HG02763 (cell line): ENCODE data around the gene ZNF644.
"Not testable (repeated sequence)": the region's sequence is repeated elsewhere in the genome, so short reads cannot be mapped to it uniquely, and the experiment has no call there.

Experiments used
- ATAC-seq: cut with Tn5 transposase; IDR thresholded peaks from one replicate; pipeline ENCODE4 v1.9.1; 2021; ENCODE audit warnings: mild to moderate bottlenecking, moderate library complexity; ENCODE audit not compliant: unreplicated experiment

Gene ZNF644

DNA sequence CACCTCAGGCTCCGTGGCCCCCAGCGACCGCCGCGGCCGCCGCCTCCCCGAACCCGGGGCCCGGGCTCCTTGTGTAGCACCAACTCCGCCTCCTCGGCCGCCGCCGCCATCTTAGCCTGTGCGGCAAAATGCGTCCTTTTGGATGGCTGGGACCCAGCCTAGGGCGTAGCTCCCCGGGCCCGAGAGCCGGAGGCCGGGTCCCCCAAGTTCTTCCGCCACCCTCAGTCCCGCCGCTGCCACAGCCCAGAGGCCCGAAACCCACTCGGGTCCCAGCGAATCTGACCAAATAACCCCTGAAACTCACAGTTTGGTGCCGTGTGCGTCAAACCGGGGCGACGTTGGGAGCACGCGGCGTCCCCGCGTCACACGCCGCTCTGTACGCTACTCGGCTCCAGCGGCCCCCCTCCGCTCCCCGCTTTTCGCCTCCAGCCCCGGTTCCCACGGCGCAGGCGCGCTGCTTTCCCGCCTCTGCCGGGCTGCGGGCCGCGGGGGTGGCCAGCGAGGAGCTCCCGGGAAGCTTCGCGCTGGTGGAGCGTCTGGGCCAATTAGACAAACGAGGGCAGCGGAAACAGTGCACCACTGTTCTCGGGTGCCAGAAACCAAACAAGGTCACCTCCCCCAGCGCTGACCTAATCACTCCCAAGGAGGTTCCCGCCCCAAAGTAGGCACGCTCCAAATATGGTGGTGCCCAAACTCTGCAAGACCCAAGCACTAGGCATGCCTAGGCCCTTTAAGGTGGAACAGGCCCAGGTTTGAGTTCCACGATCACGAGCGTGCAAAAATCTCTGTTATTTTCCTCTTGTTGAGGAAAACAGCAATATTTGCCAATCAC is at the start of gene ZNF644:
ZNF644 (minus strand) TSS at position 350 of the 832 bp plus-strand sequence. CDS start 39,682 bp downstream, outside the sequence.
- ATAC-seq: peak; percentile 80

- ATAC-seq: no peak
Observed at GRCh38 chr1:91070298-91070697, 48.5 kb upstream of the ZNF644 start.

- no peak for ATAC-seq
Observed at GRCh38 chr1:91066538-91066937, 44.7 kb upstream of the ZNF644 start.

DNA sequence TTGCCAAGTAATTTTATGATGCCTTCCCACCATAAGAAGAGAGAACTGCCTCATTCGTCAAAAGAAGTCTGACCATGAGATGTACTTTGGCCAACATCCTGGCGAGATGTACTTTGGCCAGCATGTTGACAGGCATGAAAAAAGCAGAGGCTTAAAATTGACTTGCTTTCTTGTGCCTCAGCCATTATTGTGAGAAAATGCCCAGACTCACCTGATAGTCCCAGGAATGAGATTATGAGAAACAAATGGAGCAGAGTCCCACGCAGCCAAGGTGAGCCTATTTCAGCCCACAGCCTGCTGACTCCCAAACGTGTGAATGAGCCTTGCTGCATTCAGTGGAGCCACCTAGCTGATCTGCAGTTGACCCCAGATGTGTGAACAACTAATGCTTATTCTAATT is 43.5 kb upstream of the ZNF644 start:
- no peak for ATAC-seq

DNA sequence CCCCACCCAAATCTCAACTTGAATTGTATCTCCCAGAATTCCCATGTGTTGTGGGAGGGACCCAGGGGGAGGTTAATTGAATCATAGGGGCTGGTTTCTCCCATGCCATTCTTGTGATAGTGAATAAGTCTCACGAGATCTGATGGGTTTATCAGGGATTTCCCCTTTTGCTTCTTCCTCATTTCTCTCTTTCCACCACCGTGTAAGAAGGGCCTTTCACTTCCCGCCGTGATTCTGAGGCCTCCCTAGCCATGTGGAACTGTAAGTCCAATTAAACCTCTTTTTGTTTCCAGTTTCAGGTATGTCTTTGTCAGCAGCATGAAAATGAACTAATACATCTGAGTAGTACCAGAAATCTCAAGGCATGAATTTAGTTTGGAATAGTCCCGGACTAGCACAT is 41.6 kb upstream of the ZNF644 start:
- not testable (repeated sequence) for ATAC-seq

DNA sequence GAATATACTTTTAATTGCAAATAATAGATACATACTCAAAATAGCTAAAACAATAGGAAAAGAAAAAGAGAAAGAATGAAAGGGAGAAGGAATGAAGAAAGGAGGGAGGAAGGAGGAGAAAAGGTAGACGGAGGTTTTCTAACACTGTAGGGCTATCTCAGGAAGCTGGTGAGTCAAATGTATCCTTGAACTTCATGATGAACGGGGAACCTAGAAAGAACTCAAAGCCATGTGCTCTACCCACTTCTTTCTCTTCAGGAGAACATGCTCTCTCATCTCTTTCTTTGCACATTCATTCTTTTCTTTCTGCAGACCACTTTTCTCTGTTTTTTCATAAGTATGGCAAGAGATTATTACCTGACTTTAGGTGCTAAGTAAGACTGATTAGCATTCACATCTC is 37.3 kb upstream of the ZNF644 start:
- ATAC-seq: no peak

- no peak for ATAC-seq
Observed at GRCh38 chr1:91057784-91058183, 35.9 kb upstream of the ZNF644 start.

GRCh38 chr1:91054780-91055481 is 33.1 kb upstream of the ZNF644 start:
- peak; percentile 79 for ATAC-seq

- no peak for ATAC-seq
Observed at GRCh38 chr1:91053630-91054029, 31.8 kb upstream of the ZNF644 start.

DNA sequence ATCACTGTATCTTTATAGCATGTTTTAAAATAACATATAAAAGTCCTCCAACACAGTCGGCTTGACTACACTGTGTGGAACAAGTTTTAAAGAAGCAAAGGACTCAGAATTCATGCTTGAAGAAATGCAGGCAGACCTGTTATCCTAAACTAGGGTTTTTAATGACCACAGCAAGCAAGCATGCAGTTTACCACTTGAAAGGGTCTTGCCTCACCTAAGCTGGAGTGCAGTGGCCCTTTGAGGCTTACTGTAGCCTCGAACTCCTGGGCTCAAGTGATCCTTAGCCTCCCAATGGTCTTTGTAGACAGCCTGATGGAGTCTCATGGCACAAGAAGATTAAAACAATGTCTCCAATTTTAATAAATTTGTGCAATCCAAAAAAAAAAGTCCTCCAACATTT is 27.7 kb upstream of the ZNF644 start:
- ATAC-seq: not testable (repeated sequence)

GRCh38 chr1:91046766-91047165 is 24.9 kb upstream of the ZNF644 start:
- no peak for ATAC-seq

DNA sequence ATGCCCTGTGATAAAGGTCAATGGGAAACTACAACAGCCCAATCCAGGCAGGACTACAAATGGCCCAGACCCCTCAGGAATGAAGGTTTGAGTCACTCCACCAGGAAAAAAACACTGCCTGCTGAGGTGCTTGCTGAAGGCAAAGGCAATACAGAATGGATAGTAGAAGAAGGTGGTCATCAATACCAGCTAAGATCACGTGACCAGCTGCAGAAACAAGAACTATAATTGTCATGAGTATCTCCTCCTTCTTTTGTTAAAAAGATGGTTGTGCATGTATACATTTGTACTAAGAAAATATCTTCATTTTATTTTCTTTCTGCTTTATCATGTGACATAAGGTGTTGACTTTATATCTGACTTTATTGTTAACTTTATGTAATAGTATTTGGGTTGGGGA is 23.4 kb upstream of the ZNF644 start:
- no peak for ATAC-seq

DNA sequence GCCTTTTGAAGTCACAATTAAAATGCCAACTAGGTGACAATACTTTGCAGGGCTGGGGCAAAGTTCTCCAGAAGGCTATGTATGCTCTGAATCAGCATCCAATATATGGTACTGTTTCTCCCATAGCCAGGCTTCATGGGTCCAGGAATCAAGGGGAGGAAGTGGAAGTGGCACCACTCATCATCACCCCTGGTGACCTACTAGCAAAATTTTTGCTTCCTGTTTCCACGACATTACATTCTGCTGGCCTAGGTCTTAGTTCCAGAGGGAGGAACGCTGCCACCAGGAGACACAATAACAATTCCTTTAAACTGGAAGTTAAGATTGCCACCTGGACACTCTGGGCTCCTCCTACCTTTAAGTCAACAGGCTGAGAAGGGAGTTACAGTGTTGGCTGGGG is 22.9 kb upstream of the ZNF644 start:
- ATAC-seq: not testable (repeated sequence)

GRCh38 chr1:91042372-91042771 is 20.5 kb upstream of the ZNF644 start:
- not testable (repeated sequence) for ATAC-seq

GRCh38 chr1:91038582-91038981 is 16.7 kb upstream of the ZNF644 start:
- no peak for ATAC-seq

DNA sequence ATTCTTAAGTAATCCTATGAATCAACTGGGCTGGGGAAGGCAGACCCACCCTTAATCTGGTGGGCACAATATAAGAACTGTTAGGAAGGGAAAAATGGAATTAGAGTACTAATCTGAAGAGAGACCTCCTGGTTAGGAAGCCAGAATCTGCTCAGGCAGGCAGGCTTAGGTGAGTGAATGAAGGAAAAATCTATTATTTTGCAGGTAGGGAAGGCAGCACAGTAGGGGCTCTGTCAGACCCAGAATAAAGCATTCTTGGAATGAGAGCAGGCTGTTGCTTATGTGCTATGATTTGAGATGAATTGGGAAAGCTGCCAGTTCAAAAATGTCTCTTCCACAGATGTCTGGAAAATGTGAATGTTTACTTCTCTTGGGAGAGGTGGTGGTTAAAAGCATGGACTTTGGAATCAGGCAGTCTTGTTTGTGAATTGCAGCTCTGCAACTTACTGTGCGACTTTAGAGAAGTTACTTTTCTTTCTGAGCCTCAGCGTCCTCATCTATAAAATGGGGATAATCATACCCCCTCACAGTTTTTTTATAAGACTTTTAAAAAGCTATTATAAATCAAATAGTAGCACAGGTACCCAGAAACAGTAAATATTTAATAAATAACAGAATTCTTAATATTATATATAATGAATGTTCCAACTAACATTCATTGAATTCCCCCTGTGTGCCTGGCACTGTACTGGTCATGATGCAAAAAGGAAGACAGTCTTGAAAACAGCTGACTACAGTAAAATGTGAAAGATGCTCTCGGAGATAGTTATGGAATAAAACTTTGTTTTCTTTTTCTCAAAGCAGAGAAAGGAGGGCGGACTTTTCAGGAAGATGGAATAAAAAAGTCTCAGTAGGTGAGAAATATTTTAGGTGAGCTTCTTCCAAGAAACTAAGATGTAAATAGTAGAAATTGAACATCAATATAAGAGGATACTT is 15.3 kb upstream of the ZNF644 start:
- ATAC-seq: no peak

- ATAC-seq: no peak
Observed at GRCh38 chr1:91032349-91032748, 10.5 kb upstream of the ZNF644 start.

GRCh38 chr1:91031081-91031480 is 9.2 kb upstream of the ZNF644 start:
- no peak for ATAC-seq

GRCh38 chr1:91026777-91027176 is 4.9 kb upstream of the ZNF644 start:
- ATAC-seq: no peak

- no peak for ATAC-seq
Observed at GRCh38 chr1:91026320-91026719, 4.5 kb upstream of the ZNF644 start.

DNA sequence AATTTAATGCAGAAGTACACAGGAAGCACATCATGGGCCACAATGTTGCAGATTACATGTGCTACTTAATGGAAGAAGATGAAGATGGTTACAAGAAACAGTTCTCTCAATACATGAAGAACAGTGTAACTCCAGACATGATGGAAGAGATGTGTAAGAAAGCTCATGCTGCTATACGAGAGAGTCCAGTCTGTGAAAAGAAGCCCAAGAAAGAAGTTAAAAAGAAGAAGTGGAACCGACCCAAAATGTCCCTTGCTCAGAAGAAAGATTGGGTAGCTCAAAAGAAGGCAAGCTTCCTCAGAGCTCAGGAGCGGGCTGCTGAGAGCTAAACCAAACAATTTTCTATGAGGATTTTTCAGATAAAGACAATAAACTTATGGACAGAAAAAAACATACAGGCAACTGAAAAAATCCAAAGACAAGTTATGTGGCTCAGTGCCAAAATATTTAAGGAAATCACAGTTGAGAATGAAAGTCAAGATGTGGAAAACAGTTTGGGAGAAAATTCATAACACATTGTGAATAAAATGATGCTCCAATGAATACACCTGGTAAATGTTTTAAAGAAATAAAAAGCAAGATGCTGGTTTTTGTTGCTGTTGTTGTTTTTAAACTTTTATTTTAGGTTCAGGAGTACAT is 2.8 kb upstream of the ZNF644 start:
- no peak for ATAC-seq
